Esophagus mucosa (tissue), 1 donor: ENCODE data around the gene PNMA6E. TPM values are rescaled to one million over a fixed set of nuclear protein-coding genes. Genes with fewer than 3 reads are reported as not detected.
"Not testable (repeated sequence)": the region's sequence is repeated elsewhere in the genome, so short reads cannot be mapped to it uniquely, and the experiment has no call there.

Experiments
- ATAC-seq: fragments of 200-7000 bp; cut with Tn5 transposase; one replicate; pipeline ENCODE4 v1.9.1; 2020
- total RNA-seq: library from RNA; stranded (reverse); gene quantifications from one replicate; pipeline ENCODE4 v1.2.4, GENCODE V29; 2023
- donor health status: DM: yes; HTN: yes; CAD: no.

The PNMA6E gene
- total RNA-seq, 1 donor from 2014 or later, result not detected

GRCh38 chrX:153407736-153408135, 6.6 kb upstream of the PNMA6E start:
- ATAC-seq, result no peak

GRCh38 chrX:153406903-153407302, 5.8 kb upstream of the PNMA6E start:
- no peak for ATAC-seq

- ATAC-seq, result no peak
Measured at GRCh38 chrX:153406011-153406410, 4.9 kb upstream of the PNMA6E start.

DNA sequence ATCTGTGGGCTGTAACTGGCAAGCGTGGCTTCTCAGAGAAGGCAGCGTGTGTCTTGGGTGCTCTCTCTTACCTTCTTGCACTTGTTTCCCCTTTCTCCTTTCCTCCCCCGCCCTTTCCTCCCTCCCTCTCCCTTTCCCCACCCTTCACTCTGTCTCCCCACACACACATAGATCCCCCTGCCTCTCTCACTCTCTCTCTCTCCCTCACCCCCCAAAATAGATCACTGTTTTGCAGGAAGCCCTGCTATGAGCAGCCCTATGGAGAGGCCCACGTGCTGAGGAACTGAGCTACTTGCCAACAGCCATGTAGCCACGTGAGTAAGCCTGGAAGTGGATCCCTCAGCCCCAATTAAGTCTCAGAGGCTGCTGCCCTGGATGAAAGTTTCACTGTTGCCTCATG, 4.3 kb upstream of the PNMA6E start:
- ATAC-seq, result no peak

GRCh38 chrX:153404333-153404732, 3.2 kb upstream of the PNMA6E start:
- not testable (repeated sequence) for ATAC-seq

- peak; percentile 55 for ATAC-seq
Measured at GRCh38 chrX:153400146-153401132, 711 bp downstream of the PNMA6E start.

DNA sequence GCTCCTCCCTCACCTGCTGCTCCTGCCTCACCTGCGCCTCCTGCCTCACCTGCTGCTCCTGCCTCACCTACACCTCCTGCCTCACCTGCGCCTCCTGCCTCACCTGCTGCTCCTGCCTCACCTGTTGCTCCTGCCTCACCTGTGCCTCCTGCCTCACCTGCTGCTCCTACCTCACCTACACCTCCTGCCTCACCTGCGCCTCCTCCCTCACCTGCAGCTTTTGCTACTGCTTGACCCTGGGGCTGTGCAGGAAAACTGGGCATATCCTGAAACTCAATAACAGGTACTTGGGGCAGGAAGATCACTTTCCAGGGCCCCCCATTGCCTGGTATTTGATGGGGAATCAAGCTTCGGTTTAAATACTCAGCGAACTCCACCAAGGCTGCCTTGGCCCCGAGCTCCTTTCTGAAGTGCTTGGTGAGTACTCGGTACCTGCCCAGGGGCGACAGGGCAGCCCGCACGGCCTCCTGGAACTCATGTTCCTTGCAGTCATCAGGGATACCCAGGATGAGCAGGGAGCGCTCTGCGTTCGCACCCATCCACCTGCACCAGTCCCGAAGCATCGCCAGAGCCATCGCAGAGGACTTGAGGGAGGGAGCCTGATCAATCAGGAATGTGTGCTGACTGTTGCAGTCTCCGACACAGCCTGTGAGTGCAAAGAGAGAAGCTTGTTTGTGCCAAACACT, 2.7 kb downstream of the PNMA6E start:
- ATAC-seq, result no peak

DNA sequence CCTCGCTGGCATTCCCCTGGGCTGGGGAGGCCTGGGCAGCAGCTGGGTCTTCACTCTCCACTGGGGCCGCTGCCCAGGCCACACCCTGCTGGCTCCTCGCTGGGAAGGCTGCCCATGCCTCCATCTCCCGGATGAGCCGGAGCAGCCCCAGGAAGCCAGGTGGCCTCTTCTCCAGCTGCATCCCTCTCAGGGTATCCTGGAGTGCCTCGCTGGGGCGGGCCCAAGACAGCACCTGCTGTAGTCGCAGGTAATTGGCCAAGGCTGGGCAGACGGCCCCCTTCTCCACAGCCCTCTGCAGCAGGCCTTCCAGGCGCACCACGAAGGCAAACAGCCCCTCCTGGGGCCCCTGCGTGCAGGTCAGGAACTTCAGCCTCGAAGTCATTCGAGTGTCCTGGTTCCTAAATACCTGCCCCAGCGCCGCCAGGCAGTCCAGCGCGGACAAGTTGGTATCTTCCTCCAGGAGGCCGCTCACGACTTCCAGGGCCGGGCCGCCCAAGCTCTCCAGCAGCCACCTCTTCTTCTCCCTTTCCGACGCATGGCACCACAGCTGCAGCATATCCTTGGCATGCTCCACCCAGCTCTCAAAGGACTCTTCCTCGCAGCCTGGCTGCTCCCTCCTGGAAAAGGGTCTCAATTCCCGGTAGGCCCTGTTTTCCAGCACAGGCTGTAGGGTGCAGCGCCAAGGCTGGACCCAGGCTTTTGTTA, 3.7 kb downstream of the PNMA6E start:
- no peak for ATAC-seq

DNA sequence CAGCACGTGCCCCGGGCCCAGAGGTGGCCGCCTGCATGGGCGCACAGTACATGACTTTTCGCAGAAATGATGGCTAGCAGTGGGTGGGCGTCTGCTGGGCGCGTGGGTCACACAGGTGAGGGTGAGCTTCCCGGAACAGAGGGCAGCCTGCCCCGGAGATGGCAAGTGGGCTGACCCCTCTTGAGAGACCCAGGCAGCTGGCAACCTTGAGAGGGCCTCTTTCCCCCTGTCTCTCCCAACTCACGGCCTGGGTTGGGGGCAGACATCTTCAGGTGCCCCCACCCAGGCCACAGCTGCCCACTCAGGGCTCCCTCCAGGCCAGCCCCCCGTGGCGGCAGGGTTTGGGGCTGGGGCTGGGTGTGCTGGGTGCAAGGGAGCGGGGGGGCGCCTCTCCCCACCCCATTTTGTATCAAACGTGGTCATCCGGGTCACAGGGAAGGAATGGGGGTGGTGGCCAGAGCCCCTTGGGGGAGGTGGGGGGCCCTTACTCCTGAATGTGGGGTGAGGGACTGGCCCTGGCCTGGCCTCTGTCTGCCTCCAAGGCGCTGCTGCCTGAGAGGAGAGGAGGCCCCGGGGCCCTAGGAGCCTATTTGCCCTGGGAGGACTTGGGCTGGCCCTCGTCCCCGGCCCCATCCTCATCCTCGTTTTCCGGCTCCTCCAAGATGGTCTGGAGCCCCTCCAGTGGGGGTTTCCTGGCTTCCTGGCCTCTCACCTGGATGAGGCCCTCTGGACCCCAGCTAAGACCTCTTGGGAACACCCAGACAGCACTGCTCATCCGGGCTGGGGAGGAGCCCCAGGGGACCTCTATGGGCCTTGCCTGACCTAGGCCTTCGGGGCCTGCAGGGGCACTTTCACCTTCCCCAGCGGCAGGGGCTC, 4.6 kb downstream of the PNMA6E start:
- no peak for ATAC-seq

- no peak for ATAC-seq
Measured at GRCh38 chrX:153395613-153396319, 5.4 kb downstream of the PNMA6E start.

- ATAC-seq, result no peak
Measured at GRCh38 chrX:153394612-153395011, 6.5 kb downstream of the PNMA6E start.

DNA sequence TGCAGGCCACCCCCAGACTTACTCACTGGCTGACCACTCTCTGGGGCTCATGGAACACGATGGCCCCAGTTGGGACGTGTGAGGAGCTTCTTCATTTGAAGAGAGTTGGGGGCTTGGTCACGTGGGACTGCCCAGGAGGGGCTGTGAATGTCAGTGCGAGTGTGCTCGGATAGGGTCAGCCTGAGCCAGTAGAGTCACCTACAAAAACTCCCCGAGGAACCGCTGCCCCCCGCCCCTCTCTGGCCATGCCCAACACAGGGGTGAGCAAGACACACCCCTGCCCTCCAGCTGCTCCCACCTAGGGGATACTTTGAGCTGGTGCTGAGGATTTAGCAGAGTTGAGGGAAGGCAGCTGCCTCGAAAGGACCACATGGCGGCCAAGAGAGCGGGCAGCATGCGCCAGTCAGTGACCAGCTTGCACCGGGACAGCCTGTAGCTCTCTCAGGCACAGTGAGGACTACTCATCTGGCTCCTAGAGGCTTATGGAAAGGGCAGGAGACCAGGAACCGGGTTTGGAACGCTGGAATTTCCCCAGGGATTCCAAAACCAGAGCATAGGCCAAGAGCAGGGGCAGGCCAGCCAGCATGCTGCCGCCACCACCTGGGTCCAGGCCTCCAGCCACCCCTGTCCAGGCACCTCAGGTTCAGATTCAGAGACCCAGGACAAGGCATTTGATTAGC, 8.4 kb downstream of the PNMA6E start:
- no peak for ATAC-seq

DNA sequence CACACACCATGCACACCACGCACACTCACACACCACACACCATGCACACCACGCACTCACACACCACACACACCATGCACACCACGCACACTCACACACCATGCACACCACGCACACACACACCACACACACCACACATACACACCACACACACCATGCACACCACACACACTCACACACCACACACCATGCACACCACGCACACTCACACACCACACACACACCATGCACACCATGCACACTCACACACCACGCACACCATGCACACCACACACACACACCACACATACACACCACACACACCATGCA, 11.7 kb downstream of the PNMA6E start:
- not testable (repeated sequence) for ATAC-seq

- no peak for ATAC-seq
Measured at GRCh38 chrX:153388722-153389459, 12.3 kb downstream of the PNMA6E start.

GRCh38 chrX:153387987-153388721, 13.0 kb downstream of the PNMA6E start:
- ATAC-seq, result no peak

- no peak for ATAC-seq
Measured at GRCh38 chrX:153387345-153387744, 13.8 kb downstream of the PNMA6E start.

- no peak for ATAC-seq
Measured at GRCh38 chrX:153386097-153386496, 15.1 kb downstream of the PNMA6E start.

DNA sequence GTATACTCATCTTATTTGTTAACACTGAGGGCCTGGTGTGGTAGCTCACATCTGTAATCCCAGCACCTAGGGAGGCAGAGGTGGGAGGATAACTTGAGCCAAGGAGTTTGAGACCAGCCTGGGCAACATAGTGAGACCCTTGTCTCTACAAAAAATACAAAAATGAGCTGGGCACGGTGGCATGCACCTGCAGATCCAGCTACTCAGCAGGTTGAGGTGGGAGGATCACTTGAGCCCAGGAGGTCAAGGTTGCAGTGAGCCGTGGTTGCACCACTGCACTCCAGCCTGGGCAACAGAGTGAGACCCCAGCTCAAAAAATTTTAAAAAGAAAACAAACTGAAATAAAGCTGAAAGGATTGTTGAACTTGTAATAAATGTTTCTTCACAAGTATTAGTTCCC, 16.2 kb downstream of the PNMA6E start:
- not testable (repeated sequence) for ATAC-seq

DNA sequence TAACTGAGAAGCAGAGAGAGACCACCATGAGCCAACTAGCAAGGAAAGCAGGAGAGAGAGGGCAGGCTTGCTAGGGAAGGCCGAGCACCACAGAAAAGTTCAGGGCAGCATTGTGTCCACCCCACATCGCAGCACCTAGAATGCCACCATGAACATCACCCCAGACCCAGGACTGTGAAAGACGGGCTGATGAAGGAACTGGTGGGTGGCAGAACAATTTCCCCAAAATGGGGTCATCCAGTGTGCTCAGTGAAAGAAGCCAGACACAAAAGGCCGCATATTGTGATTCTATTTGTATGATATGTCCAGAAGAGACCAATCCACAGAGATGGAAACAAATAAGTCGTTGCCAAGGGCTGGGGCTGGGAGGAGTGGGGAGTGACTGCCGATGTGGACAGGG, 16.8 kb downstream of the PNMA6E start:
- ATAC-seq, result no peak
